ENCODE data around the gene ARNT2. TPM values are rescaled to one million over a fixed set of nuclear protein-coding genes. Genes with fewer than 3 reads are reported as not detected.

Gene ARNT2
- total and polyA plus RNA-seq, 2 of the 13 experiments (the other 11 are each of a cell fraction or from before 2014, with no cell fraction given): 0.69 to 1.7 TPM

GRCh38 chr15:80434926-80435720 lies 30.9 kb downstream of the ARNT2 start (continued):
- no peak for TF ChIP-seq ZNF790 (CRISPR knock-in tag; IDR thresholded peaks at IDR 0.05; ENCODE audit: borderline replicate concordance)
- no peak for TF ChIP-seq ZSCAN22 (CRISPR knock-in tag; IDR thresholded peaks at IDR 0.05)
- no peak for TF ChIP-seq SALL2 (CRISPR knock-in tag; IDR thresholded peaks at IDR 0.05)
- no peak for TF ChIP-seq SP2 (CRISPR knock-in tag; IDR thresholded peaks at IDR 0.05)
- no peak for TF ChIP-seq ARID2 (CRISPR knock-in tag; IDR thresholded peaks at IDR 0.05; ENCODE audit: borderline replicate concordance)
- no peak for TF ChIP-seq KAT7 (CRISPR knock-in tag; IDR thresholded peaks at IDR 0.05; ENCODE audit: borderline replicate concordance)
- TF ChIP-seq RBM22 (optimal IDR thresholded peaks at IDR 0.05; ENCODE audit: low read length): no peak
- TF ChIP-seq ZSCAN25 (CRISPR knock-in tag; IDR thresholded peaks at IDR 0.05): no peak
- peak in 1 of 2 experiments; percentile 38; a peak in 1 of 4 replicates for TF ChIP-seq EP300 (IDR thresholded peaks at IDR 0.05; ENCODE audit: low read depth in 2 of 2, low read length in 2 of 2)
- TF ChIP-seq EP300 (CRISPR knock-in tag; IDR thresholded peaks at IDR 0.05; ENCODE audit: borderline replicate concordance): no peak
- TF ChIP-seq SIX4 (CRISPR knock-in tag; IDR thresholded peaks at IDR 0.05): no peak
- TF ChIP-seq ZNF784 (CRISPR knock-in tag; IDR thresholded peaks at IDR 0.05; ENCODE audit: borderline replicate concordance): no peak
- no peak for TF ChIP-seq MTF2 (CRISPR knock-in tag; IDR thresholded peaks at IDR 0.05; ENCODE audit: borderline replicate concordance)
- TF ChIP-seq ZNF430 (CRISPR knock-in tag; IDR thresholded peaks at IDR 0.05): no peak
- no peak for TF ChIP-seq KDM1A (CRISPR knock-in tag; IDR thresholded peaks at IDR 0.05)
- TF ChIP-seq ZNF468 (CRISPR knock-in tag; IDR thresholded peaks at IDR 0.05): no peak
- no peak for TF ChIP-seq ZNF460 (CRISPR knock-in tag; IDR thresholded peaks at IDR 0.05; ENCODE audit: borderline replicate concordance)
- TF ChIP-seq PHF5A (CRISPR knock-in tag; IDR thresholded peaks at IDR 0.05; ENCODE audit: low read depth, unreplicated experiment): no peak
- TF ChIP-seq PAF1 (CRISPR knock-in tag; IDR thresholded peaks at IDR 0.05): no peak
- TF ChIP-seq KDM4B (CRISPR knock-in tag; IDR thresholded peaks at IDR 0.05): no peak
- peak; percentile 82 for TF ChIP-seq PATZ1 (CRISPR knock-in tag; IDR thresholded peaks at IDR 0.05)
- TF ChIP-seq GATAD2A (CRISPR knock-in tag; IDR thresholded peaks at IDR 0.05): 0 out of 2 replicates have a peak, but pooled peaks have one; percentile 10
- TF ChIP-seq ZSCAN31 (CRISPR knock-in tag; IDR thresholded peaks at IDR 0.05; ENCODE audit: low read depth): no peak
- no peak for TF ChIP-seq TRAFD1 (CRISPR knock-in tag; IDR thresholded peaks at IDR 0.05; ENCODE audit: borderline replicate concordance)
- no peak for TF ChIP-seq ZNF737 (CRISPR knock-in tag; IDR thresholded peaks at IDR 0.05; ENCODE audit: borderline replicate concordance)
- no peak for TF ChIP-seq CENPT (CRISPR knock-in tag; IDR thresholded peaks at IDR 0.05; ENCODE audit: low read depth)
- TF ChIP-seq TSC22D2 (CRISPR knock-in tag; IDR thresholded peaks at IDR 0.05; ENCODE audit: borderline replicate concordance): no peak

Data from HepG2 (cell line).